PFSK-1 (cell line): ENCODE measurements around the gene SLMAP.

ENCODE experiments used
- FOXP2 ChIP-seq: optimal IDR thresholded peaks from 2 replicates; pipeline ENCODE3; 2011; ENCODE audit warnings: borderline replicate concordance, control low read depth, inconsistent platforms; ENCODE audit not compliant: insufficient read depth; ENCODE audit errors: extremely low read length, extremely low read depth
- POLR2AphosphoS5 ChIP-seq: IDR thresholded peaks from 2 replicates; pipeline ENCODE4 v1.6.1; 2012; ENCODE audit warnings: low read depth, mild to moderate bottlenecking, control low read depth, low read length, moderate library complexity
- REST ChIP-seq, 2 experiments: IDR thresholded peaks; 2 replicates each; pipeline versions ENCODE4 v1.6.1 to v1.8.0; 2011 to 2012; ENCODE audit warnings: low read depth in 2 of 2, low read length in 2 of 2, control low read depth in 1 of 2, inconsistent platforms in 1 of 2, mild to moderate bottlenecking in 1 of 2, moderate library complexity in 1 of 2; ENCODE audit not compliant: insufficient read depth in 1 of 2
- SIN3A ChIP-seq: IDR thresholded peaks from 2 replicates; pipeline ENCODE4 v1.6.1; 2012; ENCODE audit warnings: mild to moderate bottlenecking, low read length, moderate library complexity, borderline replicate concordance; ENCODE audit not compliant: insufficient read depth
- TAF1 ChIP-seq: IDR thresholded peaks from 2 replicates; pipeline ENCODE4 v1.6.1; 2012; ENCODE audit warnings: low read length, control low read depth, borderline replicate concordance; ENCODE audit not compliant: insufficient read depth

Gene SLMAP

DNA sequence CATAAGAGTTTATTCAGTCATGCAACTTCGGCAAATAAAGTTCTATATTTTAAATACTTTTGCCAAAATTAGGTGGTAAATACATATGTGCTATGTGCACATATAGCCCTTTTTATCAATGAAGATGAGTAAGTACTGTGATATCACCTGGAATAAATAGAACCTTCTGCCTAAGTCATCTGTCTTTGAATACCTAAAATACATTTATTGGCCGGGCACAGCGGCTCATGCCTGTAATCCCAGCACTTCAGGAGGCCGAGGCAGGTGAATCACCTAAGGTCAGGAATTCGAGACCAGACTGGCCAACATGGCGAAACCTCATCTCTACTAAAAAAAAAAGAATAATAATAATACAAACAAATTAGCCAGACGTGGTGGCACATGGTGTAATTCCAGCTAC lies 178.3 kb downstream of the SLMAP start:
- TF ChIP-seq FOXP2 (no peak), REST (IDR thresholded peaks at IDR 0.05; ENCODE audit: insufficient read depth in 1 of 2, low read depth in 2 of 2, low read length in 2 of 2) (no peak)

DNA sequence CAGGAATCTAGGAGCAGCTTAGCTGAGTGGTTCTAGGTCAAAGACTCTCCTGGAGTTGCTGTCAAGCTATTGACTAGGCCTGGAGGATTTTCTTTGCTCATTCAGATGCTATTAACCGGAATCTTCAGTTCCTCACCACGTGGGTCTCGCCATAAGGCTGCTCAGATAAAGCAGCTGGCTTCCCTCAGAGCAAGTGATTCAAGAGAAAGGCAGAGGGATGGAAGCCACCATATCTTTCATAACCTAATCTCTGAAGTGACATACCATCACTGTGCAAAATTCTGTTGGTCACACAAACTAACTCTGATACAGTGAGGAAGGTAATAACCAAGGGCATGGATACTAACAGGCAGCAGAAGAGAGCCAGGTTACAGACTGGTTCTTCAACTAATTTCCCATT lies 179.4 kb downstream of the SLMAP start:
- no peak for TF ChIP-seq POLR2AphosphoS5

DNA sequence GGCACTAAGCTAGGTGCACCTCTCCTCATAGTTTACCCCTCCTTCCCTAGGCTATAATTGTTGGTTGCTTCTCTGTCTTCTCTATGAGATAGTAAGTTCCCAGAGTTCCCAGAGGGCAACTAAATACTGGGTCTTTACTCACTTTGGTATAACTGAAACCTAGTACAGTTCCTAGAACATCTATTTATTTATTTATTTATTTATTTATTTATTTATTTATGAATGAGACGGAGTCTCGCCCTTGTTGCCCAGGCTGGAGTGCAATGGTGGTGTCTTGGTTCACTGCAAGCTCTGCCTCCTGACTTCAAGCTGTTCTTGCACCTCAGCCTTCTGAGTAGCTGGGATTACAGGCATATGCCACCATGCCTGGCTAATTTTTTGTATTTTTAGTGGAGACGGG lies 181.0 kb downstream of the SLMAP start:
- no peak for TF ChIP-seq POLR2AphosphoS5
- no peak for TF ChIP-seq TAF1
- TF ChIP-seq FOXP2, result no peak
- no peak for TF ChIP-seq SIN3A
- TF ChIP-seq REST (IDR thresholded peaks at IDR 0.05; ENCODE audit: insufficient read depth in 1 of 2, low read depth in 2 of 2, low read length in 2 of 2), result no peak

- TF ChIP-seq FOXP2, result no peak
- TF ChIP-seq POLR2AphosphoS5, result no peak
- no peak for TF ChIP-seq REST (IDR thresholded peaks at IDR 0.05; ENCODE audit: insufficient read depth in 1 of 2, low read depth in 2 of 2, low read length in 2 of 2)
- no peak for TF ChIP-seq SIN3A
- TF ChIP-seq TAF1, result no peak
These were observed 183.7 kb downstream of the SLMAP start for GRCh38 chr3:57939775-57940174.

DNA sequence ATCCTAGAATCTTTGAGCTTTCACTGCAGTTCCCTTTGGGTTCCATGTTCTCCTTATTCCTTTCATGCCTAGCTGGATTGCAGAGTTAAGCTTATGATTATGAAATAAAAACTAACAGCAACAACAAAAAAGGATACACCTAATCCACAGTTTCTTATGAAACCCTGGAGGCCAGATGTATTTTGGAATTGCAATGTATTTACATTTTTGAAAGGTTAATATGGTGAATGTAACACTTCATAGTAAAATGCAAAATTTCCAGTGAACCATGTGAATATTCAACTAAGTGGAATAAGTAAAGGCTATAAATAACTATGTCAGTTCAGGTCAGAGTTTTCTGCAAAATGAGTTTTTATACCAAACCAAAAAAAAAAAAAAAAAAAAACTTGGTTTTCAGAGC lies 186.3 kb downstream of the SLMAP start:
- TF ChIP-seq SIN3A (no peak), FOXP2 (no peak), REST (IDR thresholded peaks at IDR 0.05; ENCODE audit: insufficient read depth in 1 of 2, low read depth in 2 of 2, low read length in 2 of 2) (no peak), POLR2AphosphoS5 (no peak), TAF1 (no peak)
